Erythroblast (primary cell): Measurements from ENCODE around the gene FNIP2.
A peak's percentile ranks its signal among the peaks of the same experiment; 100 is the strongest.
"Not testable (repeated sequence)": the region's sequence is repeated elsewhere in the genome, so short reads cannot be mapped to it uniquely, and the experiment has no call there.

Experiments used
- DNase-seq, 2 experiments: peaks; one replicate each; lab custom pipeline; 2025; lab: John Stamatoyannopoulos, UW
- GATA1 ChIP-seq: IDR thresholded peaks from 2 replicates; pipeline ENCODE4 v1.6.1; 2011; ENCODE audit warnings: low read depth, mild to moderate bottlenecking, control low read depth, low read length, moderate library complexity
- POLR2A ChIP-seq: IDR thresholded peaks from 2 replicates; pipeline ENCODE4 v1.6.1; 2011; ENCODE audit warnings: mild to moderate bottlenecking, low read length

The FNIP2 gene

DNA sequence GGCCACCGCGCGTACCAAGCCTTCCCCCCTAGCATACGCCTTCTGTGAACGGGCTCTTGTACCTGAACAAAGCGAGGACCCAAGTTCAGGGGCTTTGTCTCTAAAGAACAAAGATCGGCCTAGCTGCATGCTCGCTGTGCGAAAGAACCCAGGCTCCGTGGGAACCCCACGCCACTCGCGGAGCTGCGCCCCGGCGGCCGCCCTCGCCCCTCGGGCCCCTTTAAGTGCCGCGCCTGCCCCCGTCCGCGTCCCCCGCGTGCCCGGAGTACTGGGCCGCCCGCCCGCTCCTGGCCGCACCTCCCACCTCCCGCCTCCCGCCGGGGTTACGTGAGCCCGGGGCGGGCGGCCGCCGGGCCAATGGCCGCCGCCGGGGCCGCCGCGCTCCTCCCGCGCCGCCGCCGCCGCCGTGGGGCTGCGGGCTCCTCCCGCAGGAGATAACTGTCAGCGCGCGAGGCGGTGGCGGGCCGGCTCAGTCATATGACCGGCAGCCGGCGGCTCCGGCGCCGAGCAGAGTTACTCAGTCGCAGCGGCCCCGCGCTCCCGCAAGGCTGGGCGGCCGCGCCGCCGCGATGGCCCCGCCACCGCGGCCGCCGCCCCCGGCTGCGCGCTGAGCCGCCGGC lies at the start of gene FNIP2:
Gene FNIP2, plus strand, starts transcription at position 472 of the 620 bp plus-strand sequence. CDS start 187 bp downstream, outside the sequence.
- DNase-seq = peak; percentile 89 to 93

DNA sequence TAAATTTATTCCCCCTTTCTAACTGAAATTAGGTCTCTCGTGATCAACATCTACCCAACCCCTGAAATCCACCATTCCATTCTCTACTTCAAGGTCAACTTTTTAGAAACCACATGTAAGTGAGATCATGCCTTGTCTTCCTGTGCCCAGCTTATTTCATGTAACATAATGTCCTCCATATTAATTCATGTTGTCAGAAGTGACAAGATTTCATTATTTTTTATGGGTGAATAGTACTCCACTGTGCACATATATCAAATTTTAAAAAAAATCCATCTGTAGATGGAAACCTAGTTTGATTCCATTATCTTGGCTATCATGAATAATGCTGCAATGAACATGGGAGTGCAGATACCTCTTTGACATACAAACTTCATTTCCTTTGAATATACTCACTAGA lies 47.1 kb upstream of the FNIP2 start:
- TF ChIP-seq GATA1 (no peak), POLR2A (no peak)
- no peak for DNase-seq

More for the DNA sequence above, at the start of gene FNIP2:
- TF ChIP-seq POLR2A = peak; percentile 21
- TF ChIP-seq GATA1 = no peak

DNA sequence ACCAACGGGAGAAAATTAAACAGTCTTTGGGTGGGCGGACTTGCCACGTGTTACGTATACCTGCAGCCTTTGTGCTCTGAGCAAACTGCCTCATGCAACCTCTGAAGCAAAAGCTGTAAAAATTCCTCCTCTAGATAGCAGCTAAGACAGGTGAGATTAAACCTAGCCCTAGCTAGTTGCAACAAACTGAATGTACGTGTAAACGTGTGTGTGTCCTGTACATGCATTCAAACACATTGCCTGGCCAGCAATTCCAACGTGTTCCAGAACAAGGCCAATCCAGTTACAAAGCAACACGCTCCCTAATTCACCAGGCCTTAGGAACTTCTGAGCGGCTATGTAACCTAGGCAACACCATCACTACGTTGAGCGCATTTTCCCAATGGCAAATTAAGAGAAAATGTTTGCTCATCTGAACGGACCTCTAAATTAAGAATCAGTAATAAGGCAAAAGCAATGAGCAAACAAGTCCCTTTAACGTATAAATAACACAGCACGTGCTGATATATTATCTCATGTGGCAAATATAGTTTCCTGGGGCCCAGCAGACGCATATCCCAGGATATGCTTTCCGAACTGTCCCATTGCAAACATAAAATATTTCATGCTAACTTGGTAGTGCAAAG lies 46.4 kb upstream of the FNIP2 start:
- DNase-seq = peak; percentile 55 to 64
- TF ChIP-seq GATA1 (no peak), POLR2A (no peak)

DNA sequence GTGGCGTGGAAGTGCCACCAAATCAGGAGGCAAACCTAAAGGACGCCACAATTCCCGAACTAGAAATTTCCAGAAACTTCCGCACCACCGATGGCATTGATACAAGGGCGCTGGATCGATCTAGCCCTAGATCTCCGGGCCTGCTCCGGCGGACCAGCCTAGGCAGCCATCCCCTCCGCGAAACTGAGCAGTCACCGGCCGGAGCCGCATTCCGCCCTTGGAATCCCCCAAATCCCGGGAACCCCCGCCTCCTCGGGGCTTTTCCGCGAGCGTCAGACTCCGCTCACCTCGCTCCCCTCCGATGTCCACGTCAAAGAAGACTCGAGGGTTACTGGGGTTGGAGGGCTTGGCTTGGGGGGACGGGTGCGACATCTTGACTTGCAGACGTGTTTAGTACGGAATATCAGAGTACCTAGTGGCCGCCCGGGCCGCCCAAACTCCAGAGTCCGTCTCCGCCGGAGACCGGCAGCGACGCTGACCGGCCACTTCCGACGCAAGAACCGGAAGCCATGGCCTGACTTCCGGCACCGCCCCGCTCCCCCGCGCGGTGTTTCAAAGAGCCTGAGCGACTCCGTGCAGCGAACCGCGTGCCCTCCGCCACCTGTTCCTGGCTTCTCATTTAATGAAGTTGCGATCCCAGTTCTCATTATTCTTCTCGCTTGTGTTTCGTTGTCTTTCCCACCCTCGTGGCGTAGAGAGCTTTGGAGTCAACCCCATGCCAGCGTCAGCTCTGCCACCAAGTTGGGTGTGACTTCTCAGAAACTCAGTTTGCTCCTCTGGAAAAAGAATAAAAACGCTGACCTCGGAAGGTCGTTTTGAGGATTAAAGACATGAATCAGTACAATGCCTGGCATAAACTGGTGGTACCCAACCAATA lies 45.7 kb upstream of the FNIP2 start, which contains the start of gene PPID:
Gene PPID, minus strand, starts transcription at position 480 of the 877 bp plus-strand sequence. Its CDS starts 108 bp downstream, at position 372.
- TF ChIP-seq POLR2A (peak; percentile 91), GATA1 (no peak)
- DNase-seq = peak; percentile 91

DNA sequence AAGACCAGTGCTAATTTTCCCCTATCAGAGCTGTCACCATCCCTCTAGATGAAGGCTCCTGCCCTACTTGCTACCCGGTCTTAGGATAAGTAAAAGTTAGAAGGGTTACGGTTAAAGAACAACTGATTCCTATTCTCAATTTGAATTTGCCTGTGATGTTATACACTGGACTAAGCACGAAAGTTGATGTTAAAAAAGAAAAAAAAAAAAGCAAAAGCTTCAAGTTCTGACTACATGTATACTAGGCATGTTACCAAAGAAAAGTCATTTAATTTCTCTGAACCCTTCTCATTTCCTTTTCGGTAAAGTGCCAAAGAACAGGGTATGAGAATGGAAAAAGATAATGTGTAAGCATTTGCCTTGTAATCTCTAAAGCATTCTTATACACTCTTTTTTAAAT lies 44.2 kb upstream of the FNIP2 start:
- TF ChIP-seq GATA1 (no peak), POLR2A (no peak)
- DNase-seq = no peak

DNA sequence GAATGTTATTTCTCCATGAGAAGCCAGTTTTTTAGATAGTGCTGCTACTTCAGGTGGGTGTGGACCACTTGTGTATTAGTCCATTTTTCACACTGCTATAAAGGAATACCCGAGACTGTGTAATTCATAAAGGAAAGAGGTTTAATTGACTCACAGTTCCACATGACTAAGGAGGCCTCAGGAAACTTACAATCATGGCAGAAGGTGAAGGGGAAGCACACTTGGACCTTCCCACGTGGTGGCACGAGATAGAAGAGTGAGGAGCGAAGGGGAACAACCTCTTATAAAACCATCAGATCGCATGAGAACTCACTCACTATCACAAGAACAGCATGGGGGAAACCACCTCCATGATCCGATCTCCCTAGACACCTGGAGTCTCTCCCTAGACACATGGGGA lies 42.2 kb upstream of the FNIP2 start:
- TF ChIP-seq GATA1 = no peak
- no peak for TF ChIP-seq POLR2A
- no peak for DNase-seq

DNA sequence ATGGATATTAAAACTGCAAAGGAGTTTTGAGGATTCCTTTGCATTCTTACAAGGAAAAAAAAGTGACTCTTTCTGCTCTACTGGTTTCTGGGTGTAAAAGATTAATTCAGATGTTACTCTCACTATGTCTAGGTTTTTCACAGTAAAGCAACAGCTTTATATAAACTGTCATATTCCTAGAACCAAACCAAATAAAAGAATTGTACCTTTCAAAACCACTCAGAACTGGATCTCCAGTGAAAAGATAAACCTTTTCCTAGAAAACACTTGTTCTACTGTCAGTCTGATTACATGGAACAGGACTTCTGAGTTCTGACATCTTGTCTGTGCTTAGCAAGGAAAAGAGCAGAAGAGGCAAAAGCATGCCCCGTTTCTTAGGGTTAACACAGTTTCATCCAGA lies 40.6 kb upstream of the FNIP2 start:
- no peak for DNase-seq
- TF ChIP-seq GATA1 = no peak
- TF ChIP-seq POLR2A = no peak

DNA sequence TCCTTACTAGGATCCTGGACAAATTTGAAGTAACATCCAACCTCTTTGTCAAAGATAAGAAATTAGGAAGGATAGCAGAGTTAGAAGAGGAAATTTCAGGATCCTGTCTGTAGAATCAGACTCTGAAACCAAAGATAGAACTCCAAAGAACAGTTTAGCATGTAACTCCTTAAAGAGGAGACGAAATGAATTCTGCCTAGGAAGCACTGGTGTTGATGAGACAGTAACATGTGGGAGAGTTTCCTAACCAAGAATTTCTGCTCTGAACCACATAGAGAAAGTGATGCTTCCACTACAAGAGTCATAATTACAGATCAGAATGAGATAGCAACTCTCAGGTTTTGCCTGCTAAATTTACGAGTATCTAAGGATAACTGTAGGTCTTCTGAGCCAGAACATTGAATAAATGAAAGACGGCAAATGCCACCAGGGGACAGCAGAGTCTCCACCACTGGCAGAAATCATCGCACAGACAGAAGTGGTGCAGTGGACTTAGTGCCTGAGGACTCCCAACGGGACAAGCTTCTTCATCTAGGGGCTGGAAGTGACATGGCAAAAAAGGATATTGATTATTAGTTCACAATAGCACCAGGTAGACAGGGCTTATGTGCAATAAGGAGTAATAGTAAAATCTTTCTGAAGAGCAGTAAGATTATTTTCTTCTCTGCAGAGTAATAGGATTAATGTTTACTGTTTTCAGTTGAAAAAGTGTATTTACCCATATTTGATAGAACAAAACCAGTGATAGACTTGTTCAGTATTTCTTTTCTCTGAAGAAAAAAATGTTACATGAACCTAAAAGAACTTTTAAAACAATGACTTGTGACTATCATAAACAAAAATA lies 38.9 kb upstream of the FNIP2 start:
- no peak for TF ChIP-seq GATA1
- TF ChIP-seq POLR2A = no peak
- peak; percentile 67 to 76 for DNase-seq

DNA sequence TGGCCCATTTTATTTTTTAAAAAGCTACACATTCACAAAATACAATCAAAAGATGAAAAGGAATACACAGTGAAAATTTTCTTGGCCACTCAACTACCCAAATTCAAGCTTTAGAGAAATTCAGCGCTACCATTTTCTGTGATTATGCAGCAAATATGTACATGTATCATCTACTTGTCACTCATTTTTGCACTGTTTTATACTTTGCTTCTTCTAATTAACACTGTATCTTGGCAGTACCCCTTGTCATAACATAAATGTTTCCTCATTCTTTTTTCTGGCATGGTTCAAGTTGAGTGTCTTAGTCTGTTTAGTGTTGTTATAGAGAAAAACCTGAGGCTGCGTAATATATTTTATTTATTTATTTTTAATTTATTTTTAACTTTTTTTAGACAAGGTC lies 30.0 kb upstream of the FNIP2 start:
- no peak for DNase-seq
- no peak for TF ChIP-seq GATA1
- TF ChIP-seq POLR2A = no peak

DNA sequence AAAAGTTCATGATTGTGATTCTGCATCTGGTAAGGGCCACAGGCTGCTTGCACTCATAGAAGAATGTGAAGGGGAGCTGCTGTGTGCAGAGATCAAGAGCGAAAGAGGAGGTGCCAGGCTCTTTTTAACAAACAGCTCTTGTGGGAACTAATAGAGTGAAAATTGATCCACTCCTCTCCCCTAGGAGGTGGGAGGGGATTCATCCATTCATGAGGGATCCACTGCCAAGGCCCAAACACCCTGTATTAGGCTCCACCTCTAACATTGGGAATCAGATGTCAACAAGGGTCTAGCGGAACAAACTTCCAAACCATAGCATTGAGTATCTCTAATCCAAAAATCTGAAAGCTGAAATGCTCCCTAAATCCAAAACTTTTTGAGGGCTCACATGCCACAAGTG lies 29.2 kb upstream of the FNIP2 start:
- no peak for DNase-seq
- TF ChIP-seq GATA1 (no peak), POLR2A (no peak)

DNA sequence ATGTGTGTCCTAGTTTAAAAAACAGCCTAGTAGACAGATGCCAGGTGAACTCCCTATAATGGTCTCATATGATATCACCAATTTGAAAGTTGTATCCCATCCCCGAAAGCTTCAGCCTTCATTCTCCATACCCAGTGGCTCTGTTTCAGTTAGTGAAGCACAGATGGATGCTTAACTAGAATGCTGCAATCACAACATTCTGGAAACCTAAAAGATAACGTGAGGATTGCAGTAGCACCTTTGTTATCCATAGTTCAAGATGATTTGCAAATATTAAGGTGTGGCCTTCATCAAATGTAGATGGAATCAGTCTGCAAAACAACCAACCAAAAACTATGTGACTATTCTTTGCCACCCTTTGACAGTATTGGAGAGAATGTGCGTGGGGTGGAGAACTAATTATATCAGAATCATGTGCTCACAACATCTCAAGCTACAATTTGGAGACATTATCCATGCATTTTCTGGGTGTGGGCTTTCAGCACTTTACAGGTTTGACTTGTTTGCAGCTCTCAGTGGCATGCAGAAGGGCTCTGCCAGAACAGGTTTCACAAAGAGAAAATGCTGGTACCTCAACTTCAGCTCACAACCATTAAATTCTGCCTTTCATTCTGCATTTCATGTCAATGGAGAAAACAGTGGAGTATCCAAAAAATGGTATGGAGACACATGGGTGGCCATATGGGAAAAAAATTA lies 27.4 kb upstream of the FNIP2 start:
- TF ChIP-seq POLR2A (no peak), GATA1 (no peak)
- no peak for DNase-seq

DNA sequence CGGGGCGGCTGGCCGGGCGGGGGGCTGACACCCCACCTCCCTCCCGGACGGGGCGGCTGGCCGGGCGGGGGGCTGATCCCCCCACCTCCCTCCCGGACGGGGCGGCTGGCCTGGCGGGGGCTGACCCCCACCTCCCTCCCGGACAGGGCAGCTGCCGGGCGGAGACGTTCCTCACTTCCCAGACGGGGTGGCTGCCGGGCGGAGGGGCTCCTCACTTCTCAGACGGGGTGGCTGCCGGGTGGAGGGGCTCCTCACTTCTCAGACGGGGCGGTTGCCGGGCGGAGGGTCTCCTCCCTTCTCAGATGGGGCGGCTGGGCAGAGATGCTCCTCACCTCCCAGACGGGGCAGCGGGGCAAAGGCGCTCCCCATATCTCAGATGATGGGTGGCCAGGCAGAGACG lies 22.3 kb upstream of the FNIP2 start:
- DNase-seq = not testable (repeated sequence)

DNA sequence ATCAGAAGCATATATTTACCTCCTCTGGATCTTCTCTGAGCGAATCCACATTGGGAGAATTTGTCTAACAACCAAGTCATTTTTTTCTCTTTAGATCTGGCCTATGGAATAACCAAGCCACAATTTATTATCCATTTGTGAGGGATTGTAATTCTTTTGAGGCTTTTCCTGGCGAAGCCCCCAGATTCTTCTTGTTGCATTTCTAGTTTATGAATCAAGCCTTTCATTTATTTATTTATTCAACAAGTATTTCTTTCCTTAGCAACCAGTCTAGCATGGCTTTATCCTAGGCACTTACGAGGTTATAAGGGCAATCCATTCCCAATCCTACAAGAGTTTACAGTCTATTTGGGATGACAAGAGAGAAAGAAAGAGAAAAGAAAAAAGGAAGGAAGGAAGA lies 18.4 kb upstream of the FNIP2 start:
- TF ChIP-seq GATA1 (no peak), POLR2A (no peak)
- no peak for DNase-seq
